HepG2 (cell line): ENCODE data around the gene TAGLN2. TPM values are rescaled to one million over a fixed set of nuclear protein-coding genes. Genes with fewer than 3 reads are reported as not detected.

Experiments used
- ATAC-seq: fragments of 200-7000 bp; cut with Tn5 transposase; 3 replicates; pipeline ENCODE4 v1.9.1; 2020; ENCODE audit warnings: mild to moderate bottlenecking, moderate library complexity
- BruUV-seq: library from RNA; stranded (reverse); fragments of 400-500 nt; replicated peaks from 2 replicates; lab custom pipeline; 2021; lab: Mats Ljungman, UMichigan
- CTCF ChIA-PET: fragments of 300-600 bp; formaldehyde crosslinking; extraction: SDS; loops from one replicate; lab custom pipeline; 2021; ENCODE audit warnings: low total read pairs, inconsistent platforms, low intra/inter-chr PET ratio; lab: Yijun Ruan, JAX
- POLR2A ChIA-PET: fragments of 350-600 bp; sonication (Branson Sonifier 250); formaldehyde crosslinking; loops from one replicate; lab custom pipeline; 2020; ENCODE audit warnings: antibody characterized with exemption, inconsistent platforms; lab: Yijun Ruan, JAX
- DNase-seq: peaks from one replicate; pipeline ENCODE4 v3.0.0-alpha.2; 2015; ENCODE audit warnings: low spot score
- FAIRE-seq: peaks from 3 replicates; lab custom pipeline; 2011; peaks lifted over from hg19 to GRCh38; lab: Jason Lieb, UNC
- H2AFZ ChIP-seq: one replicate; pipeline ENCODE4 v1.6.1; 2011; ENCODE audit warnings: low read length, inconsistent platforms
- H3K27ac ChIP-seq: fragments of 300-600 bp; 3 replicates; pipeline ENCODE4 v1.8.0; 2011; ENCODE audit warnings: mixed run types, mild to moderate bottlenecking, mixed read lengths, low read length, inconsistent platforms; ENCODE audit not compliant: insufficient read depth; ENCODE audit errors: extremely low read length
- H3K27me3 ChIP-seq, 2 experiments: fragments of 200-600 bp in 1 of 2; 2 replicates in 1 of 2; 3 replicates in 1 of 2; pipeline versions ENCODE4 v1.6.0 to v1.8.0; 2011; ENCODE audit warnings: low read length in 2 of 2, mild to moderate bottlenecking in 2 of 2, moderate library complexity in 2 of 2, inconsistent platforms in 1 of 2; ENCODE audit not compliant: insufficient read depth in 2 of 2, control insufficient read depth in 1 of 2
- H3K36me3 ChIP-seq, 2 experiments: fragments of 200-600 bp in 1 of 2; replicated peaks in 1 of 2; 2 replicates in 1 of 2; 3 replicates in 1 of 2; pipeline versions ENCODE4 v1.5.1 to v1.8.0; 2011; ENCODE audit warnings: low read length in 2 of 2, inconsistent platforms in 1 of 2; ENCODE audit not compliant: insufficient read depth in 2 of 2, control insufficient read depth in 1 of 2
- H3K4me1 ChIP-seq: 2 replicates; pipeline ENCODE4 v1.5.1; 2012; ENCODE audit warnings: low read length, inconsistent platforms; ENCODE audit not compliant: insufficient read depth
- H3K4me2 ChIP-seq: 2 replicates; pipeline ENCODE4 v1.6.0; 2011; ENCODE audit warnings: low read depth, low read length, inconsistent platforms
- H3K4me3 ChIP-seq, 3 experiments: fragments of 200-600 bp in 1 of 3; sonication (generic), shearing (Covaris generic) in 1 of 3; replicated peaks in 1 of 3; 2 replicates each; pipeline ENCODE4 v1.5.1; 2011 to 2016; ENCODE audit warnings: low read length in 3 of 3, inconsistent platforms in 2 of 3, low read depth in 2 of 3, mild to moderate bottlenecking in 2 of 3, control low read depth in 1 of 3, mixed read lengths in 1 of 3; ENCODE audit not compliant: insufficient read depth in 1 of 3
- H3K79me2 ChIP-seq: one replicate; pipeline ENCODE4 v1.6.1; 2011; ENCODE audit warnings: low read length, inconsistent platforms; ENCODE audit not compliant: insufficient read depth
- H3K9ac ChIP-seq: 2 replicates; pipeline ENCODE4 v1.6.0; 2011; ENCODE audit warnings: mild to moderate bottlenecking, low read depth, low read length, inconsistent platforms; ENCODE audit not compliant: insufficient read depth
- H3K9me3 ChIP-seq: 2 replicates; pipeline ENCODE4 v1.5.1; 2012; ENCODE audit warnings: mild to moderate bottlenecking, low read length
- H4K20me1 ChIP-seq: 2 replicates; pipeline ENCODE4 v1.6.0; 2011; ENCODE audit warnings: inconsistent platforms, mild to moderate bottlenecking, low read length, moderate library complexity; ENCODE audit not compliant: insufficient read depth
- BATF2 ChIP-seq: sonication (generic); formaldehyde crosslinking; IDR thresholded peaks from 2 replicates; pipeline ENCODE4 v1.8.0; 2022; ENCODE audit warnings: mild to moderate bottlenecking, missing genetic modification reagents, moderate library complexity
- CCDC6 ChIP-seq: sonication (generic); formaldehyde crosslinking; IDR thresholded peaks from 2 replicates; pipeline ENCODE4 v1.8.1; 2022; ENCODE audit warnings: mild to moderate bottlenecking, missing genetic modification reagents, moderate library complexity
- ETV6 ChIP-seq: sonication (generic); formaldehyde crosslinking; conservative IDR thresholded peaks from 2 replicates; pipeline ENCODE4 v1.4.0; 2020; ENCODE audit warnings: missing genetic modification reagents
- HNRNPLL ChIP-seq: fragments of 200-400 bp; formaldehyde crosslinking; IDR thresholded peaks from 2 replicates; pipeline ENCODE4 v1.6.1; 2017; ENCODE audit warnings: mild to moderate bottlenecking, low read depth, low read length; ENCODE audit not compliant: poor library complexity, severe bottlenecking
- IRF2 ChIP-seq: IDR thresholded peaks from 2 replicates; pipeline ENCODE4 v1.6.1; 2018; ENCODE audit warnings: missing genetic modification reagents, missing compliant biosample characterization
- IRX3 ChIP-seq: sonication (generic); formaldehyde crosslinking; IDR thresholded peaks from 2 replicates; pipeline ENCODE4 v1.8.1; 2023; ENCODE audit warnings: mild to moderate bottlenecking, low read depth, missing genetic modification reagents, borderline replicate concordance
- MXI1 ChIP-seq: IDR thresholded peaks from 3 replicates; pipeline ENCODE4 v1.6.1; 2012; ENCODE audit warnings: low read depth, low read length, inconsistent platforms, borderline replicate concordance
- NFYB ChIP-seq: sonication (generic); formaldehyde crosslinking; IDR thresholded peaks from 2 replicates; pipeline ENCODE4 v1.4.0; 2020; ENCODE audit warnings: missing genetic modification reagents
- SIX1 ChIP-seq: sonication (generic); formaldehyde crosslinking; IDR thresholded peaks from 2 replicates; pipeline ENCODE4 v1.4.0; 2020; ENCODE audit warnings: missing genetic modification reagents, borderline replicate concordance
- SOX13 ChIP-seq, 3 experiments: fragments of 450-650 bp in 1 of 3; sonication (generic) in 1 of 3; formaldehyde crosslinking in 1 of 3; IDR thresholded peaks in 2 of 3; conservative IDR thresholded peaks in 1 of 3; 2 replicates each; pipeline versions ENCODE4 v1.5.0 to v1.6.1; 2016 to 2020; ENCODE audit warnings: antibody characterized with exemption in 1 of 3, mild to moderate bottlenecking in 1 of 3, missing compliant biosample characterization in 1 of 3, missing genetic modification reagents in 1 of 3, moderate library complexity in 1 of 3
- TEAD3 ChIP-seq: optimal IDR thresholded peaks from 2 replicates; pipeline ENCODE3; 2016; ENCODE audit warnings: borderline replicate concordance
- ZBTB1 ChIP-seq: sonication (generic); formaldehyde crosslinking; IDR thresholded peaks from 2 replicates; pipeline ENCODE4 v1.4.0; 2020; ENCODE audit warnings: missing genetic modification reagents, borderline replicate concordance
- ZBTB20 ChIP-seq: sonication (generic); formaldehyde crosslinking; IDR thresholded peaks from 2 replicates; pipeline ENCODE4 v1.8.1; 2023; ENCODE audit warnings: missing genetic modification reagents, low read depth, mild to moderate bottlenecking, borderline replicate concordance
- ZKSCAN5 ChIP-seq: sonication (generic); formaldehyde crosslinking; IDR thresholded peaks from 2 replicates; pipeline ENCODE4 v1.5.1; 2020; ENCODE audit warnings: mild to moderate bottlenecking, missing genetic modification reagents
- ZNF264 ChIP-seq: sonication (generic); formaldehyde crosslinking; IDR thresholded peaks from 2 replicates; pipeline ENCODE4 v1.4.0; 2020; ENCODE audit warnings: missing genetic modification reagents
- ZNF367 ChIP-seq: sonication (generic); formaldehyde crosslinking; IDR thresholded peaks from 2 replicates; pipeline ENCODE4 v1.4.0; 2020; ENCODE audit warnings: missing genetic modification reagents, borderline replicate concordance
- ZNF562 ChIP-seq: sonication (generic); formaldehyde crosslinking; IDR thresholded peaks from 2 replicates; pipeline ENCODE4 v1.8.0; 2022; ENCODE audit warnings: missing genetic modification reagents, borderline replicate concordance
- ZNF670 ChIP-seq: sonication (generic); formaldehyde crosslinking; IDR thresholded peaks from 2 replicates; pipeline ENCODE4 v1.8.0; 2022; ENCODE audit warnings: mild to moderate bottlenecking, missing genetic modification reagents, borderline replicate concordance
- ZSCAN21 ChIP-seq: sonication (generic); formaldehyde crosslinking; IDR thresholded peaks from 2 replicates; pipeline ENCODE4 v1.8.0; 2022; ENCODE audit warnings: mild to moderate bottlenecking, missing genetic modification reagents, moderate library complexity, borderline replicate concordance
- ZZZ3 ChIP-seq: sonication (generic); formaldehyde crosslinking; IDR thresholded peaks from 2 replicates; pipeline ENCODE4 v1.4.0; 2020; ENCODE audit warnings: missing genetic modification reagents, mild to moderate bottlenecking, borderline replicate concordance
- WGBS: methylation state at CpG from one replicate; pipeline ENCODE4 v1.1.6; 2017; ENCODE audit warnings: low lambda C conversion rate; 5-methylcytosine and 5-hydroxymethylcytosine counted together
- in situ Hi-C: cut with HindIII; loops from 2 replicates; pipeline ENCODE4 v1.10.0; 2017; ENCODE audit warnings: low pct_unique_long_range_greater_than_20kb; ENCODE audit not compliant: extremely low pct_ligation_motif_present
- intact Hi-C: fragments of 100-400 bp; cut with micrococcal nuclease; formaldehyde crosslinking; loops from one replicate; pipeline ENCODE4 v1.10.0; 2022; ENCODE audit not compliant: unreplicated experiment
- polyA plus RNA-seq, 8 experiments: library from polyadenylated mRNA; depleted of rRNA in 3 of 8; stranded (reverse) in 7 of 8; unstranded in 1 of 8; fragments of >200 nt; fragmentation: Illumina TruSeq in 4 of 8; extraction: Trizol in 4 of 8; gene quantifications; 2 replicates each; pipeline versions ENCODE4 v1.2.1 to v1.2.3, GENCODE V29; 2011 to 2016; ENCODE audit warnings: low read depth in 4 of 8, missing spikeins in 1 of 8, mixed read lengths in 1 of 8; ENCODE audit not compliant: insufficient read depth in 1 of 8
- total RNA-seq, 5 experiments: library from RNA; depleted of rRNA; stranded (reverse); fragments of >200 nt; fragmentation: Illumina TruSeq; extraction: Trizol; gene quantifications; 2 replicates each; pipeline ENCODE4 v1.2.3, GENCODE V29; 2016; ENCODE audit warnings: low read depth in 1 of 5

Gene TAGLN2
- total and polyA plus RNA-seq, 2 of the 13 experiments (the other 11 are each of a cell fraction or from before 2014, with no cell fraction given) = 6.7 to 17.2 TPM

- TF ChIP-seq ZNF367 (no peak), IRX3 (no peak), IRF2 (no peak), BATF2 (CRISPR knock-in tag) (no peak), ZZZ3 (CRISPR knock-in tag) (no peak), TEAD3 (CRISPR knock-in tag) (no peak), ZNF562 (CRISPR knock-in tag) (no peak), CCDC6 (CRISPR knock-in tag) (no peak), ZSCAN21 (CRISPR knock-in tag) (no peak), ZNF670 (CRISPR knock-in tag) (no peak), MXI1 (no peak), SOX13 (IDR thresholded peaks at IDR 0.05) (no peak), SOX13 (CRISPR knock-in tag; conservative IDR thresholded peaks at IDR 0.05 in 1 of 2, IDR thresholded peaks at IDR 0.05 in 1 of 2) (no peak), ZBTB1 (CRISPR knock-in tag) (no peak), ZKSCAN5 (no peak), ETV6 (CRISPR knock-in tag) (no peak), NFYB (no peak), ZBTB20 (CRISPR knock-in tag) (no peak), HNRNPLL (no peak), SIX1 (CRISPR knock-in tag) (no peak), ZNF264 (CRISPR knock-in tag) (no peak)
- WGBS = 26% methylated on average over 3 of the region's 3 CpGs
- ATAC-seq (no peak), FAIRE-seq (no peak), DNase-seq (no peak)
- in situ Hi-C loops (no loop called here), intact Hi-C loops (no loop called here)
- Histone ChIP-seq H3K36me3 (no peaks in the 10 kb centered on the region), H2AFZ (no peak overlapping the region), H3K4me3 (no peak overlapping the region), H3K4me1 (no peaks in the 10 kb centered on the region), H3K9ac (no peak overlapping the region), H3K4me2 (no peak overlapping the region), H3K9me3 (no peaks in the 10 kb centered on the region), H4K20me1 (no peaks in the 10 kb centered on the region), H3K27me3 (peaks cover 1 to 3% of the 10 kb centered on the region in 2 experiments; a peak in 3 of 5 replicates), H3K27ac (no peak overlapping the region), H3K79me2 (no peaks in the 10 kb centered on the region)
- ChIA-PET POLR2A (no interaction called here), CTCF (no interaction called here)
- no TSS peak for BruUV-seq
Measured at GRCh38 chr1:159898527-159898926, 26.8 kb downstream of the TAGLN2 start.
